GM12878 (cell line): Measurements from ENCODE around the gene SDCCAG8. TPM values are rescaled to one million over a fixed set of nuclear protein-coding genes. Genes with fewer than 3 reads are reported as not detected.

ENCODE experiments used
- ATAC-seq: fragments of 200-7000 bp; cut with Tn5 transposase; 3 replicates; pipeline ENCODE4 v1.9.1; 2020; ENCODE audit warnings: mild to moderate bottlenecking, moderate library complexity
- BruUV-seq: library from RNA; stranded (reverse); fragments of 400-500 nt; replicated peaks from 2 replicates; lab custom pipeline; 2021; lab: Mats Ljungman, UMichigan
- CTCF ChIA-PET: fragments of 300-600 bp; sonication (Branson Sonifier 250); formaldehyde crosslinking; extraction: SDS; loops from one replicate; lab custom pipeline; 2021; ENCODE audit warnings: inconsistent platforms; lab: Yijun Ruan, JAX
- POLR2A ChIA-PET: fragments of 350-600 bp; formaldehyde crosslinking; extraction: SDS; loops from one replicate; lab custom pipeline; 2021; ENCODE audit warnings: inconsistent platforms; lab: Charles Lee
- RAD21 ChIA-PET: fragments of 300-600 bp; sonication (Branson Sonifier 250); formaldehyde crosslinking; loops from one replicate; lab custom pipeline; 2023; ENCODE audit warnings: antibody characterized with exemption; ENCODE audit not compliant: unreplicated experiment; lab: Charles Lee
- SMC1A ChIA-PET: fragments of 300-600 bp; sonication (Branson Sonifier 250); formaldehyde crosslinking; loops from one replicate; lab custom pipeline; 2023; ENCODE audit not compliant: unreplicated experiment, uncharacterized antibody; lab: Charles Lee
- DNase-seq: peaks from one replicate; pipeline ENCODE4 v3.0.0-alpha.2; 2011; ENCODE audit warnings: low read depth, low spot score
- FAIRE-seq: peaks from 3 replicates; lab custom pipeline; 2011; peaks lifted over from hg19 to GRCh38; lab: Jason Lieb, UNC
- H2AFZ ChIP-seq: 2 replicates; pipeline ENCODE4 v1.6.0; 2011; ENCODE audit warnings: low read depth, low read length, control low read depth; ENCODE audit not compliant: control insufficient read depth
- H3K27ac ChIP-seq: 2 replicates; pipeline ENCODE4 v1.5.1; 2011; ENCODE audit warnings: control low read depth; ENCODE audit not compliant: control insufficient read depth, insufficient read depth
- H3K27me3 ChIP-seq, 2 experiments: replicated peaks in 1 of 2; 2 replicates each; pipeline versions ENCODE4 v1.6.0 to v1.6.1; 2011; ENCODE audit warnings: low read length in 1 of 2; ENCODE audit not compliant: control insufficient read depth in 2 of 2, insufficient read depth in 2 of 2
- H3K36me3 ChIP-seq, 2 experiments: 2 replicates each; pipeline ENCODE4 v1.5.1; 2011; ENCODE audit warnings: low read length in 1 of 2; ENCODE audit not compliant: control insufficient read depth in 2 of 2, insufficient read depth in 2 of 2
- H3K4me1 ChIP-seq: 2 replicates; pipeline ENCODE4 v1.6.1; 2011; ENCODE audit warnings: mild to moderate bottlenecking, low read length, moderate library complexity, mixed read lengths; ENCODE audit not compliant: control insufficient read depth, insufficient read depth
- H3K4me2 ChIP-seq: 2 replicates; pipeline ENCODE4 v1.6.0; 2011; ENCODE audit warnings: control low read depth; ENCODE audit not compliant: control insufficient read depth, insufficient read depth
- H3K4me3 ChIP-seq: fragments of 200-600 bp; sonication (generic); 2 replicates; pipeline ENCODE4 v1.5.1; 2016
- H3K79me2 ChIP-seq: 2 replicates; pipeline ENCODE4 v1.6.0; 2011; ENCODE audit warnings: low read length; ENCODE audit not compliant: control insufficient read depth, insufficient read depth
- H3K9ac ChIP-seq: 2 replicates; pipeline ENCODE4 v1.8.0; 2011; ENCODE audit warnings: low read length, control low read depth, mixed read lengths; ENCODE audit not compliant: control insufficient read depth, insufficient read depth
- H3K9me3 ChIP-seq: replicated peaks from 3 replicates; pipeline ENCODE4 v1.5.1; 2011; ENCODE audit warnings: mild to moderate bottlenecking, low read length; ENCODE audit not compliant: control insufficient read depth, insufficient read depth
- H4K20me1 ChIP-seq: 2 replicates; pipeline ENCODE4 v1.6.0; 2011; ENCODE audit not compliant: control insufficient read depth, insufficient read depth
- BHLHE40 ChIP-seq, 2 experiments: fragments of 450-650 bp in 1 of 2; IDR thresholded peaks; 2 replicates each; pipeline ENCODE4 v1.6.1; 2011 to 2017; ENCODE audit warnings: low read depth in 2 of 2, borderline replicate concordance in 1 of 2, improper control_type of control experiment in 1 of 2, low read length in 1 of 2, mild to moderate bottlenecking in 1 of 2
- IKZF2 ChIP-seq, 2 experiments: fragments of 450-650 bp; IDR thresholded peaks; 2 replicates each; pipeline ENCODE4 v1.6.1; 2017; ENCODE audit warnings: mild to moderate bottlenecking in 2 of 2, moderate library complexity in 2 of 2
- KDM1A ChIP-seq: fragments of 200-600 bp; sonication (generic); IDR thresholded peaks from 2 replicates; pipeline ENCODE4 v1.6.1; 2016; ENCODE audit warnings: borderline replicate concordance
- POLR2AphosphoS2 ChIP-seq: IDR thresholded peaks from 2 replicates; pipeline ENCODE4 v1.6.1; 2011; ENCODE audit warnings: low read depth, mild to moderate bottlenecking, low read length, improper control_type of control experiment, moderate library complexity
- SREBF2 ChIP-seq: IDR thresholded peaks from 2 replicates; pipeline ENCODE4 v1.6.1; 2012; ENCODE audit warnings: mild to moderate bottlenecking, low read length
- TCF3 ChIP-seq: IDR thresholded peaks from 2 replicates; pipeline ENCODE4 v1.6.1; 2012; ENCODE audit warnings: low read depth, mild to moderate bottlenecking, low read length, borderline replicate concordance; ENCODE audit not compliant: insufficient read depth
- ZZZ3 ChIP-seq: IDR thresholded peaks from 2 replicates; pipeline ENCODE4 v1.6.1; 2011; ENCODE audit warnings: low read depth; ENCODE audit not compliant: control insufficient read depth, insufficient read length
- WGBS: methylation state at CpG from one replicate; pipeline ENCODE4 v1.1.6; 2016; ENCODE audit warnings: low lambda C conversion rate; ENCODE audit not compliant: insufficient replicate concordance, insufficient coverage; ENCODE audit errors: missing lambda C conversion rate; 5-methylcytosine and 5-hydroxymethylcytosine counted together
- in situ Hi-C: fragments of 300-500 bp; cut with MboI; formaldehyde crosslinking; loops from 9 replicates; pipeline ENCODE4 v1.14.3; 2018; ENCODE audit warnings: mixed read lengths
- intact Hi-C: fragments of 100-400 bp; cut with micrococcal nuclease; formaldehyde crosslinking; loops from one replicate; pipeline ENCODE4 v1.14.2; 2022; ENCODE audit not compliant: unreplicated experiment
- polyA plus RNA-seq, 11 experiments: library from polyadenylated mRNA; depleted of rRNA in 4 of 11; unstranded in 6 of 11; stranded (reverse) in 5 of 11; fragments of >200 nt; fragmentation: Nextera tagmentation in 4 of 11; fragmentation: Illumina TruSeq in 1 of 11; extraction: Ambion mirVana in 4 of 11; extraction: Trizol in 1 of 11; gene quantifications; 1 replicate in 1 of 11; 2 replicates in 10 of 11; pipeline versions ENCODE4 v1.2.1 to v1.2.3, GENCODE V29; 2011 to 2016; ENCODE audit warnings: inconsistent platforms in 2 of 11, missing spikeins in 2 of 11, low read depth in 1 of 11
- total RNA-seq, 4 experiments: library from RNA; depleted of rRNA in 3 of 4; stranded (reverse); fragments of >200 nt in 3 of 4; fragmentation: Illumina TruSeq in 1 of 4; extraction: Trizol in 1 of 4; gene quantifications; 2 replicates each; pipeline versions ENCODE4 v1.2.1 to v1.2.3, GENCODE V29; 2013 to 2021
- TF ChIP-seq, protein P1 (sequence below): fragments of 450-650 bp; IDR thresholded peaks from 2 replicates; pipeline ENCODE4 v1.6.1; 2016; ENCODE audit warnings: mild to moderate bottlenecking, moderate library complexity, borderline replicate concordance
- TF ChIP-seq, protein P2 (sequence below): fragments of 450-650 bp; IDR thresholded peaks from 2 replicates; pipeline ENCODE4 v1.6.1; 2018; ENCODE audit warnings: mild to moderate bottlenecking, low read depth, moderate library complexity; ENCODE audit not compliant: partially characterized antibody

SDCCAG8 gene
- total and polyA plus RNA-seq, 10 of the 15 experiments (the other 5 are each of a cell fraction or from before 2014, with no cell fraction given): 15.0 to 25.6 (median 20.6) TPM

DNA sequence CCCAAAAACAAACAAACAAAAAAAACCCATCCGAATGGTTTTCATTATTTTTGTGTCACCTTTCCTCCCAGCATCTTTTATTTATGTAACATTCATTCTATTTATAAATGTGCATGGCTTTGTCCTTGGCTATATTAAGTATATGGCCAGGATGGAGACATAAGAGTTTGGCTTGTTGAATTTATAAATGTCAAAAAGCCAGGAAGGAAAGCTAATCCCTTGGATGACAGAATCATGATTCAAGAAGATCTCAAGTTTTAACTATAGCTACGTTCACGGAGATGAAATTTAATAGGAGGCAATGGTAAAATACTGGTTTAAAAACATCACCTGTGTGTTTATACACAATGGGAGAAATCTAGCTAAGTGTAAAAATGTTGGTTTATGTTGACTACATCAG is 5.7 kb upstream of the SDCCAG8 start:
- in situ Hi-C loops (no loop called here), intact Hi-C loops (no loop called here)
- ChIA-PET CTCF (interaction anchor here (1.0 to 1.2 kb wide), 2 partner anchors 13 to 57 kb away, joined by 3 read pairs; no protein-coding TSS in a partner anchor), RAD21 (interaction anchor here (1.5 kb wide), 1 partner anchor 63 kb away, joined by 6 read pairs; no protein-coding TSS in a partner anchor), POLR2A (interaction anchor here (1.7 kb wide), 1 partner anchor 13 kb away, joined by 5 read pairs; no protein-coding TSS in a partner anchor), SMC1A (interaction anchor here (1.1 to 1.3 kb wide), 4 partner anchors 13 to 20 kb away, joined by 3 to 4 read pairs (median 4); no protein-coding TSS in a partner anchor)
- no peak for DNase-seq
- Histone ChIP-seq H2AFZ (no peak overlapping the region), H3K27ac (no peak overlapping the region), H3K9ac (no peak overlapping the region), H4K20me1 (no peaks in the 10 kb centered on the region), H3K4me1 (peaks cover 8% of the 10 kb centered on the region; the same call in 1 of the 2 replicates), H3K27me3 (no peaks in the 10 kb centered on the region), H3K9me3 (no peaks in the 10 kb centered on the region), H3K79me2 (peaks cover 86% of the 10 kb centered on the region), H3K36me3 (no peaks in the 10 kb centered on the region; a peak in 1 of 4 replicates), H3K4me3 (no peak overlapping the region), H3K4me2 (no peak overlapping the region)
- no peak for ATAC-seq
- no peak for FAIRE-seq
- WGBS: 97% methylated on average over 3 of the region's 3 CpGs
- TF ChIP-seq KDM1A: no peak
- TF ChIP-seq IKZF2 (IDR thresholded peaks at IDR 0.05): no peak
- no TSS peak for BruUV-seq

DNA sequence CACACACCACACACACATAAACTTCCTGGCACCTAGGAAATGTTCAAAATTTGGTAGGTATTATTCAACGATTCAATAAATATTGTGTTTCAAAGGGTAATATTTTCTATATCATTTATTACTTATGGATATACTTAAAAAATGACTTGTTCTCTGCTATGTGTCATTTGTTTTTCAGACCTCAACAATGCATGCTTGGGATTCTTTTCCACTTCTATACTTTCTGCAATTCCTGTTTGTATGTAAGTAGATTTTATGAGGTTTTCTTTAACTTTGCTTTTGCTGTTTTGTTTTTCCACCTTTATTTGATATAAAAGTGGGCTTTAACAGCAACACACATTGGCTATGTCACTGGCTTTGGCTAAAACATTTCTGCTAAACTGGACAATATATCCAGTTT is 4.3 kb upstream of the SDCCAG8 start:
- intact Hi-C loops (no loop called here), in situ Hi-C loops (no loop called here)
- Histone ChIP-seq H4K20me1 (no peaks in the 10 kb centered on the region), H2AFZ (no peak overlapping the region), H3K4me1 (peaks cover 8% of the 10 kb centered on the region; the same call in 1 of the 2 replicates), H3K4me3 (peak overlapping the region; percentile 55), H3K9ac (no peak overlapping the region), H3K27ac (no peak overlapping the region), H3K9me3 (no peaks in the 10 kb centered on the region), H3K4me2 (peak overlapping the region; percentile 50), H3K79me2 (peaks cover 87% of the 10 kb centered on the region), H3K27me3 (no peaks in the 10 kb centered on the region), H3K36me3 (no peaks in the 10 kb centered on the region; a peak in 1 of 4 replicates)
- DNase-seq (no peak), ATAC-seq (no peak), FAIRE-seq (no peak)
- SMC1A ChIA-PET: interaction anchor here (0.8 to 6.0 kb wide), 3 partner anchors 21 to 64 kb away, joined by 3 to 43 read pairs (median 4); no protein-coding TSS in a partner anchor
- CTCF ChIA-PET: no interaction called here
- RAD21 ChIA-PET: interaction anchor here (1.5 kb wide), 1 partner anchor 62 kb away, joined by 6 read pairs; no protein-coding TSS in a partner anchor
- POLR2A ChIA-PET: interaction anchor here (1.7 kb wide), 1 partner anchor 15 kb away, joined by 5 read pairs; no protein-coding TSS in a partner anchor
- TSS peak; percentile 9 for BruUV-seq
- 95% methylated on average over 1 of the region's 1 CpG for WGBS
- no peak for TF ChIP-seq POLR2AphosphoS2
- TF ChIP-seq ZZZ3: no peak
- TF ChIP-seq SREBF2: no peak
- TF ChIP-seq, protein P1, sequence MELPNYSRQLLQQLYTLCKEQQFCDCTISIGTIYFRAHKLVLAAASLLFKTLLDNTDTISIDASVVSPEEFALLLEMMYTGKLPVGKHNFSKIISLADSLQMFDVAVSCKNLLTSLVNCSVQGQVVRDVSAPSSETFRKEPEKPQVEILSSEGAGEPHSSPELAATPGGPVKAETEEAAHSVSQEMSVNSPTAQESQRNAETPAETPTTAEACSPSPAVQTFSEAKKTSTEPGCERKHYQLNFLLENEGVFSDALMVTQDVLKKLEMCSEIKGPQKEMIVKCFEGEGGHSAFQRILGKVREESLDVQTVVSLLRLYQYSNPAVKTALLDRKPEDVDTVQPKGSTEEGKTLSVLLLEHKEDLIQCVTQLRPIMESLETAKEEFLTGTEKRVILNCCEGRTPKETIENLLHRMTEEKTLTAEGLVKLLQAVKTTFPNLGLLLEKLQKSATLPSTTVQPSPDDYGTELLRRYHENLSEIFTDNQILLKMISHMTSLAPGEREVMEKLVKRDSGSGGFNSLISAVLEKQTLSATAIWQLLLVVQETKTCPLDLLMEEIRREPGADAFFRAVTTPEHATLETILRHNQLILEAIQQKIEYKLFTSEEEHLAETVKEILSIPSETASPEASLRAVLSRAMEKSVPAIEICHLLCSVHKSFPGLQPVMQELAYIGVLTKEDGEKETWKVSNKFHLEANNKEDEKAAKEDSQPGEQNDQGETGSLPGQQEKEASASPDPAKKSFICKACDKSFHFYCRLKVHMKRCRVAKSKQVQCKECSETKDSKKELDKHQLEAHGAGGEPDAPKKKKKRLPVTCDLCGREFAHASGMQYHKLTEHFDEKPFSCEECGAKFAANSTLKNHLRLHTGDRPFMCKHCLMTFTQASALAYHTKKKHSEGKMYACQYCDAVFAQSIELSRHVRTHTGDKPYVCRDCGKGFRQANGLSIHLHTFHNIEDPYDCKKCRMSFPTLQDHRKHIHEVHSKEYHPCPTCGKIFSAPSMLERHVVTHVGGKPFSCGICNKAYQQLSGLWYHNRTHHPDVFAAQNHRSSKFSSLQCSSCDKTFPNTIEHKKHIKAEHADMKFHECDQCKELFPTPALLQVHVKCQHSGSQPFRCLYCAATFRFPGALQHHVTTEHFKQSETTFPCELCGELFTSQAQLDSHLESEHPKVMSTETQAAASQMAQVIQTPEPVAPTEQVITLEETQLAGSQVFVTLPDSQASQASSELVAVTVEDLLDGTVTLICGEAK: no peak
- TF ChIP-seq, protein P2, sequence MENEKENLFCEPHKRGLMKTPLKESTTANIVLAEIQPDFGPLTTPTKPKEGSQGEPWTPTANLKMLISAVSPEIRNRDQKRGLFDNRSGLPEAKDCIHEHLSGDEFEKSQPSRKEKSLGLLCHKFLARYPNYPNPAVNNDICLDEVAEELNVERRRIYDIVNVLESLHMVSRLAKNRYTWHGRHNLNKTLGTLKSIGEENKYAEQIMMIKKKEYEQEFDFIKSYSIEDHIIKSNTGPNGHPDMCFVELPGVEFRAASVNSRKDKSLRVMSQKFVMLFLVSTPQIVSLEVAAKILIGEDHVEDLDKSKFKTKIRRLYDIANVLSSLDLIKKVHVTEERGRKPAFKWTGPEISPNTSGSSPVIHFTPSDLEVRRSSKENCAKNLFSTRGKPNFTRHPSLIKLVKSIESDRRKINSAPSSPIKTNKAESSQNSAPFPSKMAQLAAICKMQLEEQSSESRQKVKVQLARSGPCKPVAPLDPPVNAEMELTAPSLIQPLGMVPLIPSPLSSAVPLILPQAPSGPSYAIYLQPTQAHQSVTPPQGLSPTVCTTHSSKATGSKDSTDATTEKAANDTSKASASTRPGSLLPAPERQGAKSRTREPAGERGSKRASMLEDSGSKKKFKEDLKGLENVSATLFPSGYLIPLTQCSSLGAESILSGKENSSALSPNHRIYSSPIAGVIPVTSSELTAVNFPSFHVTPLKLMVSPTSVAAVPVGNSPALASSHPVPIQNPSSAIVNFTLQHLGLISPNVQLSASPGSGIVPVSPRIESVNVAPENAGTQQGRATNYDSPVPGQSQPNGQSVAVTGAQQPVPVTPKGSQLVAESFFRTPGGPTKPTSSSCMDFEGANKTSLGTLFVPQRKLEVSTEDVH: no peak
- no peak for TF ChIP-seq TCF3
- TF ChIP-seq BHLHE40 (IDR thresholded peaks at IDR 0.05; ENCODE audit: borderline replicate concordance in 1 of 2, low read depth in 2 of 2, low read length in 1 of 2): no peak
